Measurements from ENCODE around the gene ZNF12. TPM values are rescaled to one million over a fixed set of nuclear protein-coding genes. Genes with fewer than 3 reads are reported as not detected.

Gene ZNF12
- polyA plus RNA-seq, 3 donors = 4.9 to 8.1 (median 5.7) TPM

DNA sequence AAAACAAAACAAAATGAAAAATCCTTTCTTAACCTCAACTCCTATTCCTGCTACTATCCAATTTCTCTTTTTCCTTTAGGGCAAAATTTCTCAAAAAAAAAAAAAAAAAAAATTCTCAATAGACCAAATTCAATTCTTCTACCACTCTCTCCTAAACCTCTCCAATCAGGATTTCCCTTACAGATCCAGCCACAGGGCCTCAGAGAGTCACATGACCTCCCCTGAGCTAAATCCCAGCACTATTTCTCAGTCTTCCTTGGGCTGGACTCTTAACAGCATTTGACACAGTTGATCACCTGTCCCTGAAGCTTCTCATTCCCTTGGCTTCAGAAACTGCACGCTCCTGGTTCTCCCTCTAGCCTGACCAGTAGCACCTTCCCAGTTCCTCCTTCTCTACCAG is 4.9 kb downstream of the ZNF12 start:
- Histone ChIP-seq H3K9ac (ENCODE audit: insufficient read depth, low read length, poor library complexity, severe bottlenecking) (no peak overlapping the region), H3K4me3 (replicated peaks in 1 of 3; ENCODE audit: low read depth in 2 of 3, low read length in 3 of 3) (no peak overlapping the region), H3K4me1 (ENCODE audit: control insufficient read depth in 1 of 2, insufficient read depth in 2 of 2, low read length in 2 of 2) (peaks cover 12 to 16% of the 10 kb centered on the region in 2 donors), H3K36me3 (replicated peaks in 1 of 2; ENCODE audit: control insufficient read depth in 1 of 2, insufficient read depth in 2 of 2, low read length in 2 of 2) (peaks cover 57 to 80% of the 10 kb centered on the region in 2 donors), H3K9me3 (replicated peaks in 1 of 2; ENCODE audit: control insufficient read depth in 1 of 2, insufficient read depth in 1 of 2, low read length in 2 of 2) (peaks cover 28 to 36% of the 10 kb centered on the region in 2 donors), H3K27me3 (ENCODE audit: control insufficient read depth in 2 of 2, insufficient read depth in 2 of 2, low read length in 2 of 2) (no peaks in the 10 kb centered on the region), H3K27ac (ENCODE audit: low read depth in 1 of 2, low read length in 2 of 2) (no peak overlapping the region), H2AFZ (ENCODE audit: insufficient read depth, low read depth, low read length, poor library complexity, severe bottlenecking) (no peak overlapping the region), H3K4me2 (replicated peaks; ENCODE audit: extremely low read depth, low read length, poor library complexity, severe bottlenecking) (no peak overlapping the region), H4K20me1 (ENCODE audit: insufficient read depth, low read length) (peaks cover 45% of the 10 kb centered on the region), H3K79me2 (ENCODE audit: insufficient read depth, low read length) (peaks cover 88% of the 10 kb centered on the region)
- Mint-ChIP-seq H3K4me3 (no peak overlapping the region), H3K36me3 (peaks cover 56 to 62% of the 10 kb centered on the region in 2 donors), H3K9me3 (peaks cover 27 to 44% (median 34%) of the 10 kb centered on the region in 7 donors), H3K4me1 (peaks cover 27% of the 10 kb centered on the region), H3K27me3 (ENCODE audit: low read depth in 3 of 3) (no peaks in the 10 kb centered on the region), H3K27ac (peak overlapping the region in 2 of 7 donors; percentile 15 to 21)
- DNase-seq = no peak
- 100% methylated on average over 1 of the region's 1 CpG for WGBS (ENCODE audit: insufficient coverage)
- TF ChIP-seq, protein P1, sequence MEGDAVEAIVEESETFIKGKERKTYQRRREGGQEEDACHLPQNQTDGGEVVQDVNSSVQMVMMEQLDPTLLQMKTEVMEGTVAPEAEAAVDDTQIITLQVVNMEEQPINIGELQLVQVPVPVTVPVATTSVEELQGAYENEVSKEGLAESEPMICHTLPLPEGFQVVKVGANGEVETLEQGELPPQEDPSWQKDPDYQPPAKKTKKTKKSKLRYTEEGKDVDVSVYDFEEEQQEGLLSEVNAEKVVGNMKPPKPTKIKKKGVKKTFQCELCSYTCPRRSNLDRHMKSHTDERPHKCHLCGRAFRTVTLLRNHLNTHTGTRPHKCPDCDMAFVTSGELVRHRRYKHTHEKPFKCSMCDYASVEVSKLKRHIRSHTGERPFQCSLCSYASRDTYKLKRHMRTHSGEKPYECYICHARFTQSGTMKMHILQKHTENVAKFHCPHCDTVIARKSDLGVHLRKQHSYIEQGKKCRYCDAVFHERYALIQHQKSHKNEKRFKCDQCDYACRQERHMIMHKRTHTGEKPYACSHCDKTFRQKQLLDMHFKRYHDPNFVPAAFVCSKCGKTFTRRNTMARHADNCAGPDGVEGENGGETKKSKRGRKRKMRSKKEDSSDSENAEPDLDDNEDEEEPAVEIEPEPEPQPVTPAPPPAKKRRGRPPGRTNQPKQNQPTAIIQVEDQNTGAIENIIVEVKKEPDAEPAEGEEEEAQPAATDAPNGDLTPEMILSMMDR (IDR thresholded peaks at IDR 0.05) = no peak
- intact Hi-C loops (cut with micrococcal nuclease) = loop anchor here in 1 of 2 donors (10.0 kb wide), 1 partner anchor 107 kb away; the partner anchor contains the start of gene INTS15

- Mint-ChIP-seq H3K9me3 (peaks cover 27 to 44% (median 34%) of the 10 kb centered on the region in 7 donors), H3K4me1 (peaks cover 26% of the 10 kb centered on the region), H3K4me3 (no peak overlapping the region), H3K27ac (peak overlapping the region in 1 of 7 donors; percentile 3), H3K36me3 (peaks cover 56 to 62% of the 10 kb centered on the region in 2 donors), H3K27me3 (ENCODE audit: low read depth in 3 of 3) (no peaks in the 10 kb centered on the region)
- 100% methylated on average over 4 of the region's 5 CpGs for WGBS (ENCODE audit: insufficient coverage)
- no peaks in the 10 kb centered on the region for H3K27me3 ChIP-seq (ENCODE audit: control insufficient read depth in 2 of 2, insufficient read depth in 2 of 2, low read length in 2 of 2)
- no peak for DNase-seq
- peaks cover 78% of the 10 kb centered on the region for H3K79me2 ChIP-seq (ENCODE audit: insufficient read depth, low read length)
- H3K9ac ChIP-seq (ENCODE audit: insufficient read depth, low read length, poor library complexity, severe bottlenecking) = no peak overlapping the region
- no peak overlapping the region for H3K27ac ChIP-seq (ENCODE audit: low read depth in 1 of 2, low read length in 2 of 2)
- H4K20me1 ChIP-seq (ENCODE audit: insufficient read depth, low read length) = peaks cover 42% of the 10 kb centered on the region
- peaks cover 33 to 46% of the 10 kb centered on the region in 2 donors for H3K9me3 ChIP-seq (replicated peaks in 1 of 2; ENCODE audit: control insufficient read depth in 1 of 2, insufficient read depth in 1 of 2, low read length in 2 of 2)
- H3K4me2 ChIP-seq (replicated peaks; ENCODE audit: extremely low read depth, low read length, poor library complexity, severe bottlenecking) = no peak overlapping the region
- intact Hi-C loops (cut with micrococcal nuclease) = loop anchor here in 1 of 2 donors (10.0 kb wide), 1 partner anchor 106 kb away; the partner anchor contains the start of gene INTS15
- H2AFZ ChIP-seq (ENCODE audit: insufficient read depth, low read depth, low read length, poor library complexity, severe bottlenecking) = no peak overlapping the region
- TF ChIP-seq, protein P1 (IDR thresholded peaks at IDR 0.05) = no peak
- peaks cover 7 to 9% of the 10 kb centered on the region in 2 donors for H3K4me1 ChIP-seq (ENCODE audit: control insufficient read depth in 1 of 2, insufficient read depth in 2 of 2, low read length in 2 of 2)
- peaks cover 67 to 91% of the 10 kb centered on the region in 2 donors for H3K36me3 ChIP-seq (replicated peaks in 1 of 2; ENCODE audit: control insufficient read depth in 1 of 2, insufficient read depth in 2 of 2, low read length in 2 of 2)
- no peak overlapping the region for H3K4me3 ChIP-seq (replicated peaks in 1 of 3; ENCODE audit: low read depth in 2 of 3, low read length in 3 of 3)
These were observed 6.0 kb downstream of the ZNF12 start for GRCh38 chr7:6700793-6701192.

Measured in CD14-positive monocyte (primary cell).